Measurements from ENCODE around the gene TUBA3C. TPM values are rescaled to one million over a fixed set of nuclear protein-coding genes. Genes with fewer than 3 reads are reported as not detected.
"Not testable (repeated sequence)": the region's sequence is repeated elsewhere in the genome, so short reads cannot be mapped to it uniquely, and the experiment has no call there.

Gene TUBA3C
- total RNA-seq = not detected
- total RNA-seq (2013) = not detected

DNA sequence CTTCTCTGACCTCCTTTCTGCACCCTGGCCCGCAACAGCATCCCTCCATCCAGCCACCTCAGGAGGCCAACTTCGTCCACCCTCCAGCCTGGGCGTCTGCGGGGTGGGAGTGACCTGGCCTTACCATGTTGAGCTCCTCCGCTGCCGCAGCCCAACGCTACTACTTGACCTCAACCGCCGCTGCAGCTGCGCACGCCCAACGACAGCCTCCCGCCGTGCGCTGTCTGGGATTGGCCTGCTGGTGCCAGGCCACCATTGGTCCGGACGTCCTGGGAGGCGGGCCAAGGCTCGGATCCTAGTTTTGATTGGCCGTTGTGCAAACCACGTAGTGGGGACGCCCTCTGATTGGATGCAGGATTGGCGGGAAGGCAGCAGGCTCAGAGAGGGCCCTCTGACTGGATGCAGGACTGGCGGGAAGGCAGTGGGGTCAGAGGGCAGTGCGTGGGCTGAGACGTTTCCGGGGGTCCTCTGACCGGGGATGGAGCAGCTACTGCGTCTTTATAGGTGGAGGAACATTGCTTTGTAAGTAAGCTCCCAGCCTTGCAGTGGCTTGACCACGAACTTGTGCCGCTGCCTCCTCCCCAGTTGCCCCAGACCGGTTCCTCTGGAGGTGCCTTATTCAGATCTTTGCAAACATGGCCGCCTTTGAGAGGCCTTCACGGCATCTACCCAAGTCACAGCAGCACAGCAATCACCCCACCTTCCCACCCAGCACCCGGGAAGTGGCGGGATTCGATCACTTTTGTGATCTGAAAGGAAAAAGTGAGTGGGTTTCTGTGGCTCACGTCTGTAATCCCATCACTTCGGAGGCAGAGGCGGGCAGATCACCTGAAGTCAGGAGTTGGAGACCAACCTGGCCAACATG, at the start of gene TUBA3C:
TSS of gene TUBA3C (minus strand) at position 204 of the 865 bp plus-strand sequence. CDS start at position 127, 77 bp downstream.
- H3K27me3 Mint-ChIP-seq (ENCODE audit: low read depth in 2 of 2) = no peaks in the 10 kb centered on the region
- TF ChIP-seq, protein P1, sequence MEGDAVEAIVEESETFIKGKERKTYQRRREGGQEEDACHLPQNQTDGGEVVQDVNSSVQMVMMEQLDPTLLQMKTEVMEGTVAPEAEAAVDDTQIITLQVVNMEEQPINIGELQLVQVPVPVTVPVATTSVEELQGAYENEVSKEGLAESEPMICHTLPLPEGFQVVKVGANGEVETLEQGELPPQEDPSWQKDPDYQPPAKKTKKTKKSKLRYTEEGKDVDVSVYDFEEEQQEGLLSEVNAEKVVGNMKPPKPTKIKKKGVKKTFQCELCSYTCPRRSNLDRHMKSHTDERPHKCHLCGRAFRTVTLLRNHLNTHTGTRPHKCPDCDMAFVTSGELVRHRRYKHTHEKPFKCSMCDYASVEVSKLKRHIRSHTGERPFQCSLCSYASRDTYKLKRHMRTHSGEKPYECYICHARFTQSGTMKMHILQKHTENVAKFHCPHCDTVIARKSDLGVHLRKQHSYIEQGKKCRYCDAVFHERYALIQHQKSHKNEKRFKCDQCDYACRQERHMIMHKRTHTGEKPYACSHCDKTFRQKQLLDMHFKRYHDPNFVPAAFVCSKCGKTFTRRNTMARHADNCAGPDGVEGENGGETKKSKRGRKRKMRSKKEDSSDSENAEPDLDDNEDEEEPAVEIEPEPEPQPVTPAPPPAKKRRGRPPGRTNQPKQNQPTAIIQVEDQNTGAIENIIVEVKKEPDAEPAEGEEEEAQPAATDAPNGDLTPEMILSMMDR (IDR thresholded peaks at IDR 0.05) = no peak
- no peak within 1 kb of the TSS for H3K4me3 Mint-ChIP-seq
- H3K27ac Mint-ChIP-seq = no peak within 1 kb of the TSS
- no peaks in the 10 kb centered on the region for H3K4me1 ChIP-seq (ENCODE audit: control insufficient read depth, insufficient read depth, low read length)
- H3K4me1 Mint-ChIP-seq = no peaks in the 10 kb centered on the region
- intact Hi-C loops (cut with micrococcal nuclease) = no loop called here
- WGBS (ENCODE audit: insufficient coverage) = 89% methylated on average over 40 of the region's 40 CpGs
- peaks cover 10% of the 10 kb centered on the region for H3K9me3 ChIP-seq (ENCODE audit: control insufficient read depth, insufficient read depth, low read length)
- H3K27me3 ChIP-seq (ENCODE audit: control insufficient read depth, insufficient read depth, low read length) = no peaks in the 10 kb centered on the region
- ATAC-seq (no peak), DNase-seq (no peak)
- no peak within 1 kb of the TSS for H3K4me3 ChIP-seq (ENCODE audit: low read length)
- no peak within 1 kb of the TSS for H3K27ac ChIP-seq (ENCODE audit: low read length)
- H3K9me3 Mint-ChIP-seq = peaks cover 6 to 8% of the 10 kb centered on the region in 2 donors
- H3K36me3 ChIP-seq (ENCODE audit: control insufficient read depth, insufficient read depth, low read length) = no peaks in the 10 kb centered on the region
- H3K36me3 Mint-ChIP-seq = no peaks in the 10 kb centered on the region

DNA sequence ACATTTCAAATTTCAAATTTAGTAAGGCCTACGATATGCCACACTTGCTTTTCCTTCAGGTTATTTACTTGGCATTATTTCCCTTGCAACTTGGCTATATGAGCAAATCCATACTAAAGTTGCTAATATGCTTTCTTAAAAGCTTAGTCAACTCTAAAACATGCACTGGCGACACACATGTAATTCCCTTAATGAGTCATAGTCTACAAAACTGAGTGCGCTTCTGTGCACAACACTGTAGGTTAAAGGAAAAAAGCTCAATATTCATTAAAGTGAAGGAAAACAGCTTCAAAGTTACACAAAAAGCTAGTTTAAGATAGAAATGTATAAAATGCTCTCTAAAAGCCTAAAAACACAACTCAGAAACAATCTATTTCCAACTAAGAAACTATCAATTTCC, 25.8 kb upstream of the TUBA3C start:
- H3K27ac ChIP-seq (ENCODE audit: low read length); DNase-seq; H3K9me3 ChIP-seq (ENCODE audit: control insufficient read depth, insufficient read depth, low read length); H3K4me1 Mint-ChIP-seq; ATAC-seq; H3K36me3 ChIP-seq (ENCODE audit: control insufficient read depth, insufficient read depth, low read length); H3K4me1 ChIP-seq (ENCODE audit: control insufficient read depth, insufficient read depth, low read length); H3K9me3 Mint-ChIP-seq; H3K27me3 Mint-ChIP-seq (ENCODE audit: low read depth in 2 of 2); H3K27ac Mint-ChIP-seq; H3K27me3 ChIP-seq (ENCODE audit: control insufficient read depth, insufficient read depth, low read length); H3K4me3 Mint-ChIP-seq; H3K4me3 ChIP-seq (ENCODE audit: low read length); intact Hi-C loops (cut with micrococcal nuclease); H3K36me3 Mint-ChIP-seq: not testable (repeated sequence)
- 75% methylated on average over 1 of the region's 3 CpGs for WGBS (ENCODE audit: insufficient coverage)

DNA sequence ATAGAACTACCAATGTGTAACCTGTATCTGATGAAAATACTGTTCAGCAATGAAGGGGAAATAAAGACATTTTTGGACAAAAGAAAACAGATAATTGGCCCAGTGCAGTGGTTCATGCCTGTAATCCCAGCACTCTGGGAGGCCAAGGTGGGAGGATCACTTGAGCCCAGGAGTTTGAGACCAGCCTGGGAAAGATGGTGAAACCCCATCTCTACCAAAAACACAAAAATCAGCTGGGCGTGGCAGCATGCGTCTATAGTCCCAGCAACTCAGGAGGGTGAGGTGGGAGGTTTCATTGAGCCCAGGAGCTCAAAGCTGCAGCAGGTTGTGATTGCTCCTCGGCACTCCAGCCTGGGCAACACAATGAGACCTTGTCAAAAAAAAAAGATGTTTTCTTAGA, 11.0 kb upstream of the TUBA3C start:
- H3K4me3 Mint-ChIP-seq; H3K9me3 ChIP-seq (ENCODE audit: control insufficient read depth, insufficient read depth, low read length); H3K9me3 Mint-ChIP-seq; H3K27ac ChIP-seq (ENCODE audit: low read length); H3K27ac Mint-ChIP-seq; H3K27me3 ChIP-seq (ENCODE audit: control insufficient read depth, insufficient read depth, low read length); intact Hi-C loops (cut with micrococcal nuclease); H3K27me3 Mint-ChIP-seq (ENCODE audit: low read depth in 2 of 2); ATAC-seq; H3K4me1 Mint-ChIP-seq; H3K4me3 ChIP-seq (ENCODE audit: low read length); H3K36me3 ChIP-seq (ENCODE audit: control insufficient read depth, insufficient read depth, low read length); DNase-seq; H3K4me1 ChIP-seq (ENCODE audit: control insufficient read depth, insufficient read depth, low read length); H3K36me3 Mint-ChIP-seq: not testable (repeated sequence)
- WGBS (ENCODE audit: insufficient coverage) = 89% methylated on average over 3 of the region's 3 CpGs

DNA sequence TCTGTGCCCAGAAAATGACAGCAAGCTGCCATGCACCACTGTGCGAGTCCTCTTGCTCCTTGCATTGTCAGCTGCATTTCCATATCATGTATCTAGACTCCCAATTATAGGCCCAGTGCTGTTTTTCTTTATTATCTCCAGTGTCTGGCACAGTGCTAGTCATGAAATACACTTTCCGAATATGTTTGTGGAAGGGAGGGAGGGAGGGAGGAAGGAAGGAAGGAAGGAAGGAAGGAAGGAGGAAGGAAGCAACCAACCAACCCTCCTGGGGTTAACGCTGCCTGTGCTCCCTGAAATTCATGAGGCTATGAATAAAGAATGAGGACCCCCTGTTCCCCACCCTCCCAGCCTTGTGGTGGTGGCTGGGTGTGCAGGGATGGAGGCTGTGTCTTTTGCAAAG, 8.3 kb upstream of the TUBA3C start:
- peaks cover 6 to 12% of the 10 kb centered on the region in 2 donors for H3K9me3 Mint-ChIP-seq
- not testable (repeated sequence) for ATAC-seq

GRCh38 chr13:19189368-19189767, 7.7 kb upstream of the TUBA3C start:
- WGBS (ENCODE audit: insufficient coverage) = 75% methylated on average over 3 of the region's 5 CpGs
- DNase-seq; H3K27me3 Mint-ChIP-seq (ENCODE audit: low read depth in 2 of 2); H3K4me3 ChIP-seq (ENCODE audit: low read length); H3K4me1 ChIP-seq (ENCODE audit: control insufficient read depth, insufficient read depth, low read length); H3K4me3 Mint-ChIP-seq; H3K27ac Mint-ChIP-seq; ATAC-seq; intact Hi-C loops (cut with micrococcal nuclease); H3K27ac ChIP-seq (ENCODE audit: low read length); H3K4me1 Mint-ChIP-seq; H3K36me3 Mint-ChIP-seq; H3K36me3 ChIP-seq (ENCODE audit: control insufficient read depth, insufficient read depth, low read length); H3K9me3 ChIP-seq (ENCODE audit: control insufficient read depth, insufficient read depth, low read length); H3K27me3 ChIP-seq (ENCODE audit: control insufficient read depth, insufficient read depth, low read length): not testable (repeated sequence)
- H3K9me3 Mint-ChIP-seq = peaks cover 6 to 12% of the 10 kb centered on the region in 2 donors

More for the DNA sequence above, 8.3 kb upstream of the TUBA3C start:
- DNase-seq; H3K27ac Mint-ChIP-seq; H3K4me1 Mint-ChIP-seq; H3K4me3 Mint-ChIP-seq; intact Hi-C loops (cut with micrococcal nuclease); H3K4me1 ChIP-seq (ENCODE audit: control insufficient read depth, insufficient read depth, low read length); H3K36me3 Mint-ChIP-seq; H3K9me3 ChIP-seq (ENCODE audit: control insufficient read depth, insufficient read depth, low read length); H3K4me3 ChIP-seq (ENCODE audit: low read length); H3K36me3 ChIP-seq (ENCODE audit: control insufficient read depth, insufficient read depth, low read length); H3K27me3 ChIP-seq (ENCODE audit: control insufficient read depth, insufficient read depth, low read length); H3K27me3 Mint-ChIP-seq (ENCODE audit: low read depth in 2 of 2); H3K27ac ChIP-seq (ENCODE audit: low read length): not testable (repeated sequence)
- WGBS (ENCODE audit: insufficient coverage) = 67% methylated on average over 1 of the region's 3 CpGs
